NCI-H748 (cell line): ENCODE results near the gene HOMER2.
"Not testable (repeated sequence)": the region's sequence is repeated elsewhere in the genome, so short reads cannot be mapped to it uniquely, and the experiment has no call there.

Experiments
- DNase-seq: peaks from one replicate; lab custom pipeline; 2025; ENCODE audit not compliant: unreplicated experiment; lab: John Stamatoyannopoulos, UW

The HOMER2 gene

DNA sequence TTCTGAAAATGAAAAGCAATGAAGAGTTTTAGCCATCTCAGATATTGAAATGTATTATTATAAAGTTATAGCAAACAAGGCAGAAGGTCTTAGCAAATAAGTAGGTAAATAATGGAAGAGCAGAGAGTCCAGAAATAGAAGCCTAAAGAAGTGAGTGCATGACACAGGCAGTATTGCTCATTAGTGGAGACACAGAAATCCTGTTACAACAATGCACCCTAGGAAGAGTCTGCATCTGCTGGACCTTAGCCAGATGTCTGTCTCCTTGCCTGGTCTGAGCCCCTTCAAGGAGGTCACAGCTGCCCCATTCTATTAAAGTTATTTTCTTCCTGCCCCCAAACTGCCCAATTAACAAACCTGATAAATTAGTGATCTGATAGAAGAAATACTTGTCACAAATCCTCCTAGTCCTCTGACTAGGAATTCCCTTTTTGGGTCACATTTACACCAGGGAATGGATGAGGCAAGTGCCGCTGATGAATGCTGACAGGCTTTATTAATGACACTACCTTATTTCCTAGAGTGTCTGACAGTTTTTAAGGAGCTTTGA lies 51.9 kb downstream of the HOMER2 start:
- no peak for DNase-seq

DNA sequence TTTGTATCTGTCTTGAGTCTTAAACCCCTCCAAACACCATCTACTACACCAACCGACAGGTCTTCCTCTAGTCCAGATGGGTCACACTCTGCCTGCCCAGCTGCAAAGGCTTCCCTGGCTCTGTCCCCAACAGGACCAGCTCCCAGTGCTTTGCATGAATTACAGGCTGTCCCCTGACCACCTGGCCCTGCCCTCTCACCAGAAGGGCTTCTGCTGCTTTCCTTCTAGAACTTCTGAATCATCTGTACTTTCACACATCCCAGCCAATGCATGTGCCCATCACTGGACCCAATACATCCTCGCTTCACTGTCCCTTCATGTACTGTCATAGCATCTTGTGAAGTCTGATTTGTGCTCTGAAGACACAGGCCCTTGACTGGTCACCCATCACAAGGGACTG lies 53.6 kb downstream of the HOMER2 start:
- no peak for DNase-seq

DNA sequence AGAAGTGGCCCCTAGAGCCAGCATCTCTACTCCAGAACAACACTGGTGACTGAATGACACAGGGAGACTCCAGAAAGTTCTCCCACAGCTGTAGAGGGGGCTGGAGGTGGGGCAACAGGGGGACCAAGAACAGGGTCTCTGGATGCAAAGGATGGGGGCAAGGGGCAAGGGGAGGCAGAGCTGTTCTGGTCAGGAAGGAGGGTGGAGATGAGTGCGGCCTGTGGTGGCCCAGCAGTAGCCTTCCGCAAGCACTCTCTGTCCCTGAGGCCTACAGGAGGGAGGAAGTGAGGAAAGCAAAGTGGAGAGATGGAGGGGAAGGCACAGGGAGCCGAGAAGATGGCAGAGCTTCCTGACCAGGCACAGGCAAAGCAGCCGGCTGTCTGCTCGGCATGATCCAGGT lies 56.5 kb downstream of the HOMER2 start:
- DNase-seq: no peak

DNA sequence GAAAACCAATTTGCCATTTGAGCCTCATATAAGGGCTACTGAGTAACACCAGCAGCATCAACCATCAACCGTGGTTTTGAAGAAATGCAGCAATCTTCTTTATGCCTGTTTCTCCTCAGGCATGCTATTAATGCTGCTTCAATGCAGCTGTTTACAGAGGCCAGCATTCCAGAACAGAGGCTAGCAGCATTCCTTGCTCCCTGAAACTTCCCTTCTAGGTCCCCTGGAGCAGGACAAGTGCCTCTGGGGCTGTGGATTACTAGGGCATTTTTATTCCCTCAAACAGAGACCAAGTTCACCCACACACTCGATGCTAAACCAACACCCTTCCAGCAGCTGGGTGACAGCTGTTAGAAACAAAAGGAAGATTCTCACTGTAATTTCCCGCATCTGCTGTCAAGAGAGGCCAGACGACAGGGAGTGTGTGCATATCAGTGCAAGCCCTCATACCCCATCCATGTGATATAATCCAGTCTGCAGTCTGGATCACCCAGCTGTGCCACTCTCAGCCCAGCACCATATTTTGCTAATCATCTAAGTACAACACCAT lies 57.5 kb downstream of the HOMER2 start:
- no peak for DNase-seq

DNA sequence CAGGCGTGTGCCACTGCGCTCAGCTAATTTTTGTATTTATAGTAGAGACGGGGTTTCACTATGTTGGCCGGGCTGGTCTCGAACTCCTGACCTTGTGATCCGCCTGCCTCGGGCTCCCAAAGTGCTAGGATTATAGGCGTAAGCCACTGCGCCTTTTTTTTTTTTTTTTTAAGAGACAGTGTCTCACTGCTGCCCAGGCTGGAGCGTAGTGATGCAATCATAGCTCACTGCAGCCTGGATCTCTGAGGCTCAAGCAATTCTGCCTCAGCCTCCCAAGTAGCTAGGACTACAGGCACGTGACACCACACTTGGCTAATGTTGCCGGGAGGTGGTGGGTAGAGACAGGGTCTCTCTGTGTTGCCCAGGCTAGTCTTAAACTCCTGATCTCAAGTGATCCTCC lies 59.0 kb downstream of the HOMER2 start:
- not testable (repeated sequence) for DNase-seq

DNA sequence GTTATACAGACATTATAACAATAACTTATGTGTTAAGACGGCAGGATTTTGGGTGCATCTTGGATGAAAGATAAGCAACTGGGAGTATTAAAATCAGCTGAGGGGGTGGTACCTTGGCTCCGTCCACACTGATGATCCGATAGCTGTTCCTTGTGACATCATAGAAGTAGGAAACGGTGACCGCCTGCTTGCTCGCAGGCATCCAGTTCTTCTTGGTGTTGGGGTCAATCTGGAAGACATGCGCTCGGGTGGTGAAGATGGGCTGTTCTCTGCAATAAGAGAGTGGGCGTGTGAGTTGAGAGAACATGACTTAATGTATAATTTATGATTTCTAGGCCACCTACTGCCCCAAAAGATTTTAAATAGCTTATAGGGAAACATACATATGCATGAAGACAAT lies 59.9 kb downstream of the HOMER2 start:
- DNase-seq: no peak

- no peak for DNase-seq
These were observed 61.5 kb downstream of the HOMER2 start for GRCh38 chr15:82890995-82891390.

DNA sequence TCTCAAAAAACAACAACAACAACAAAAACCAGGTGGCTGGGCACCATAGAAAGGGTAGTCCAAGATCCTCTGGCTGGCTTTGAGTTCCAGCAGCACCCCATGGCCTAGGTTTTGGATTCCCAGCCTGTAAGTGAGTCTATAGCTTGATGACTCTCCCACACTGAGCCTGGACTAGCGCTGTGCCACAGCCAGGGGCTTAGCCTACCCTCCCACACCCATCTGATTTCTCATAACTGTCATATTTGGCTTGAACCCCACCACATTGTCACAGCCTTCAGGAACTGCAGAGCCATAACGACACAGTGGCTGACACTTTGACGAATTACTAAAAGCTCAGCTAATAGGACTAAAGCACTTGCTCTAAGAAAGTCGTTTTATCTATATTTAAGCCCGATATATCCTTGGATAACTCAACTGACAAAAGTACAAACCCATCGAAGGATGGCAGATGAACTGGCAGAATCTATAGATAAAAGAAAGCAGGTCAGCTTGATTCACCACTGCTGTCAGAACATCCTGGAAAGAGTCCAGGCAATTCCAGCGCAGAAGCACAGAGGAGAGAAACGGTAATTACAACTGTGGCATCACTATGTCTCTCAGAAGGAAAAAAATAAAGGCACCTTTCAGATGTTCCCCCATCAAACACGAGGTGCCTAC lies 62.1 kb downstream of the HOMER2 start:
- no peak for DNase-seq

DNA sequence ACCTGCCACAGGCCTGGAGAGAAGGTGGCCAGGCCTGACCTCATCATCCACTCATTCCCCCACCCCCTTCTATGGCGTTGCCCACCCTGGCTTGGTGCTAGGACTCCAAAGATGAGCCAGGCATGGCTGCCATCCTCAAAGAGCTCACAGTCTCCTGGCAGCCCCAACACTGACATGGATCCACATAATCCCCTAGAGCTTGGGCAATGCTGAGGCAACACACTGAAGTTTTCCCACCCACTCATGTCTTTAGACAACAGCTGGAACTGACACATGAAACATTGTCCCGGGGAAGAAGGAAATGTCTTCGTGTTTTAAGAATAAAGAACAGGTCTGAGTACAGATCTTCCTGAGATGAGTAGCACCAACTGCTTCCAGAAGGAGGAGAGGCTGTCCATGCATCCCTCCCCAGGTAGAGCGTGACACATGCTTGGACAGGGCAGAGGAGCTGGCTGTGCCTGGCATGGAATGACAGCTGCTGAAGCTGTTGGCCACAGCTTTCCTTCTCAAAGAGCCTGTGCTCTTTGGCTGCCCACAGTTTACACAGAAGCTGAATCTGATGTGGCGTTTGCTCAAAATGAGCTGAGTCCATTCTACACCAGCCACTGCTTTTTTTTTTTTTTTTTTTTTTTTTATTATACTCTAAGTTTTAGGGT lies 70.1 kb downstream of the HOMER2 start:
- DNase-seq: no peak

DNA sequence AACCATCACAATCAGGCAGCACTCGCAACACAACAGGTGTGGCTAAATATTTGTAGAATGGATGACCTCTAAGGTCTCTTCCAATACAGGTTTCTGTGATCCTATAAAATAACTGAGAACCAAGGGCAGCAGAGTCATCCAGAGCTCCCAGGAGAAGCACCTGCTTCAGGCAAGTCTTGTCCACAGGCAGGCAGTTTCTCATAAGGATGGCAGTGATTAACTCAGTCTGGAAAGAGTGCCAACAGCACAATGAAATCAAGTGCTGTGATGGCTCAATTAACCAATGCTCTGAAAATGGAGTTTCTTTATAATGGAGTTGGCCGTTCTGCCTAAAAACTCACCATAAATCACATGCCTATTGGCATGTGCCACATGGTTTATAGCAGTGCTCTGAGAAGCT lies 70.8 kb downstream of the HOMER2 start:
- DNase-seq: no peak

DNA sequence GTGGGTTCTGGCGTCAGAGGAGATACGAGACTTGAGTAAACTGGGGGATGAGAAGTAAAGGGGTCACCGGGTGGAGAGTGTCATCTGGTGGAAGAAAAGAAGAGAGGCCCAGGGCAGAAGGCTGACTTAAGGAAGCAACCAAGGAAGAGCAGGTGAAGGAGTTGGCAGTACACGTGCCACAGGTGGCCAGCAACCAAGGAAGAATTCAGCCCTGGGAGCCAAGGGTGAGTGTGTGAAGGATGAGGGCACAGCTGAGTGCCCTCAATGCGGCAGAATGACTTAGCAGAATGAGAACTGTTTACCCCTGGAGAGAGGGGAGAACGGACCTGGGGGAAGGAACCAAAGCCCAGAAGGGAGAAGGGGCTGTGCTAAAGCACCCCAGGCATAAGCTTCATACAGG lies 71.8 kb downstream of the HOMER2 start:
- no peak for DNase-seq

DNA sequence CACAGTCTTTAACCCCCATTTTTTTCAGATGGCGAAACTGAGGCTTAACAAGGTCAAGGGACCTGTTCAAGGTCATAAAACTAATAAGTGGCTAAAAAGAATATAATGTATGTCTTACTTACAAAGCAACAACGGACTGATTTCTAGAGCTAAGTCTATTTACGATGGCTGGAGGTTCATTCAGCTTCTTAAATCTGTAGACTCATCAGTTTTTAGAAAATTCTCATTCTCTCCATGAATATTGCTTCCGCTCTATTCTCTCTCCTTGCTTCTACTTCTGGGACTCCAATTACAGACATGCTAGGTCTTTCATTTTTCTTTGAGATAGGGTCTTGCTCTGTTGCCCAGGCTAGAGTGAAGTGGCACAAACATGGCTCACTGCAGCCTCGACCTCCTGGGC lies 74.2 kb downstream of the HOMER2 start:
- no peak for DNase-seq

DNA sequence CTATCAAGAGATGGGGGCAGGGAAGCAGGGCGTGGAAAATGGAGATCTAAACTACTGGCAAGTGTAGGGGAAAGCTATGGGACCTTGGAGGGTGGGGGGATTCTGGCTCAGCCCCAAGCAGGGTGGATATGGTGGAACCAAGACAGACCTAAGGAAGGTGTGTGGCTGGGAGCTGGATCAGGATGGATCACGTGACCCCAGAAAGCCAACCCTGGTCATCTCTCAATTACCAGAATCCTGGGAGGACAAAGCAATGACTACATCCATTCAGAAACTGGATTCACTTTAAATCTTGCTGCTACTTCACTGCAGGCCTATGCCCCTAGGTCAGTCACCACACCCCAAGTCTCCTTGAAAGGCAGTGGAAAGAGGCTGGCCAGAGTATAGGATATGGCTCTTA lies 74.7 kb downstream of the HOMER2 start:
- DNase-seq: no peak

DNA sequence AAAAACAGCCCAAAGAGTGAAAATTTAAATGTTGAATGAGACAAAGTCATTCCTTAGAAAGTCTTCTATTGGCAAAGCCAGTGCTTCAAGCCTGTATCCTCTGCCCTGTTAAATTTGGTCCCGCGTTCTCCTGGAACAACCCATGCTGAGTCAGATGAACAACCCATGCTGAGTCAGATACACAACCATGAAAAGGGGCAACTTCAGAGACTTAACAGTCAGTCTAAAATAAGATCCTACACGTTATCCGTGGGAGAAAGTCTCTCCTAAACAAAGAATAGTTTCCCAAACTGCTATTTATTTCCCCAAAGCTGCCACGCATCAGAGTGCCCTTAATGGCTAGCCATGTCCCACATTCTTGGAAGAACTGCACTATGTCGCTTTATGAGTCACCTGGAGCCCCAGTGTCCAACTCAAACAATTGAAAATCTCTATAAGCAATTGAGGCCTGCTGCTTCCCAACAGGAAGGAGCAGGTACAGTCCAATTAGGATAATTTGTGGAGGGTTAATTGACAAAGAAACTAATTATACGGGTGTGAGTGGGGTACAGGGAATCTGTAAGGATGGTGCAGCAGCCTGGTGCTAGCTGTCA lies 77.0 kb downstream of the HOMER2 start:
- no peak for DNase-seq

- no peak for DNase-seq
These were observed 77.6 kb downstream of the HOMER2 start for GRCh38 chr15:82874961-82875360.

DNA sequence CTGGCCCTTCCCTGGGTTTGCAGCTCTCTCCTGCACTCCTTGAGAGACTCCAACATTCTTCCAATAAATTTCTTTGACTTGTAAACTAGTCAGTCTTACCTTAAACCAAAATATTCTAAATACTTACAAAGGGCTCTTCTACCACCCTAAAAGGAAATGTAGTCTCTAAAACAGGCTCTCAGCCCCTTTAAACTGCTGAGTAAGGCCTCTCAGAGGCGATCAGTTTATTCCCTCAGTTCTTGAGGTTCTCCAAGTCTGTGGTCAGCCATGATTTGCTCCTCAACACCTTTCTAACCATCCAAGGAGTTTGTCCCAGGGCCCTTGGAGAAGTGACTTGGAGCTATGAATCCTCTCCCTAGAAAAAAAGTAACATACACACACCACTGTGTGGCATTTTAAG lies 78.3 kb downstream of the HOMER2 start:
- no peak for DNase-seq

GRCh38 chr15:82873000-82873680 lies 79.4 kb downstream of the HOMER2 start:
- DNase-seq: no peak

DNA sequence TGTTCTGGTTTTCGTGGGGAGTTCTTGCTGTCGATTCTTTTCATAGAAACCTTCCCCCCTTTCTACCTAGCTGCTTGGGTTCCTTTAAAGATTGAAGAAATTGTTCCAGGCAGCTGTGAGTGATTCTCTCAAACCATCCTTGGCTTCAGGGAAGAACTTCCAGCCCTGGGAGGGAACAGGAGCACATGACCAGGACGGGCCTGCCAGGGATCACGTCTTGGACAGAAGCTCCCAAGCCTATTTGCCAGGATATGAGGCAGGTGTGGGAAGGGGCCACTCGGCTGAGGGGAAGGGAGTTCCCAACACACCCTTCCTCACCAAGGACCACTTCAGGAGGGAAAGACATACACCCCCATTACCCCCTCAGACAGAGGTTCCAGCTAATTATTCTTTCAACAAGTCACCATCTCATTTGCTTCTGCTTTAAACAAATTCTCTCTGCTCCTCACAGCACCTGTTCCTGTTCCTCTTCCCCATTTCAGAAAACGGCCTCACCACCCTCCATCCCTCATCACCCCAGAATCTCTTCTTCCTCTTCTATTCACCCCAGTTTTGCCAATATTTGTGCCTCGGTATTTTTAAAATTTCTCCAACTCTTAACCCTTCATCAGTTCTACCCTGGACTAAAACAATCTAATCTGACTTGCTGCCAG lies 80.6 kb downstream of the HOMER2 start:
- no peak for DNase-seq

- no peak for DNase-seq
These were observed 81.2 kb downstream of the HOMER2 start for GRCh38 chr15:82871358-82871757.

DNA sequence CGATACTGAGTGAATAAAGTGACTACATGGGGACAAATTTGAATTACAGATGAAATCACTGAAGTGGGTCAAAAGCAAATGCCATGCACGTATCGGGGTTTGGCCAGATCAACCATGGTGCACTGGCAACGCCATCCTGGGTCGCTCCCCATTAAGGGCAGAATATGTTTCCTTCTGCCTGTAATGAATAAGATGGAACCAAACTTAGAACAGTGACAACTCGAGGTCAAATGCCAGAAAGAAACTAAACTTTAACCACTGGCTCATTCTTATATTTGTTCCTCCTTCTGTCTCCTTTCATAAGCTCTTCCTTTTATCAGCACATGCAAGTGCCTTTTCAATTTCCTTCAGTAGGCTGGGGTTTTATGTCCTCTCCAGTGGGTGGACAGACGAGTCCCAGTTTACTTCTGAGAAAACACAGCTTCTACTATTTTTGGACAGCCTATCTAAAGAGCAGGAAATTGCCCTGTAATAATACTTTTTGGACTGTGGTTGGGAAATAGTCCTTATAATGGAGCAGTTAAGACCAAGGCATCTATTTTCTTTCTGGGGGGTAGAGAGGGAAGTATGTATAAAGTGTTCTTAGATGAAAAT lies 81.7 kb downstream of the HOMER2 start:
- no peak for DNase-seq

DNA sequence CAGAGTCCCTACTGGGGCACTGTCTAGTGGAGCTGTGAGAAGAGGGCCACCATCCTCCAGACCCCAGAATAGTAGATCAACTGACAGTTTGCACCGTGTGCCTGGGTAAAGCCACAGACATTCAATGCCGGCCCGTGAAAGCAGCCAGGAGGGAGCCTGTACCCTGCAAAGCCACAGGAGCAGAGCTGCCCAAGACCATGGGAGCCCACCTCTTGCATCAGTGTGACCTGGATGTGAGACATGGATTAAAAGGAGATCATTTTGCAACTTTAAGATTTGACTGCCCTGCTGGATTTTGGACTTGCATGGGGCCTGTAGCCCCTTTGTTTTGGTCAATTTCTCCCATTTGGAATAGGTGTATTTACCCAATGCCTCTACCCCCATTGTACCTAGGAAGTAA lies 86.5 kb downstream of the HOMER2 start:
- DNase-seq: not testable (repeated sequence)
